ENCODE results near the gene PTGER2.

The PTGER2 gene

DNA sequence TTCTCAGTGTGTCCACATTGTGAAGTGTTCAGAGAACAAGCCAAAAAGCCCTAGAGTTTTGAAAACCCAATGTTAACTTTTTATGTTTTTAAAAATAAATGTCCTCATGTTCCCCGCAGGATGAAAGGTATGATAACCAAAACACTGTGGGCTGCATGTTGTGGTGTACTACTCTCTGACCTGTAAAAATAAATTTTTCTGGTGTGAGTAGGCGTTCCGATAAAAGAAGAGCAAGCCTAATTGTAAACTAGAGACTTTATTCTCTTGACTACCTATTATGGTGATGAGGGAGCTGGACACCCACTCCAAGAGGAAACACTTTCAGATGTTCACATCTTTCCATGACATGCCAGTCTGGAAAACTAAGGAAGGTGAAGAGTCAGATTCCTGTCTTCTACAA lies 18.2 kb downstream of the PTGER2 start:
- Histone ChIP-seq H2AFZ (ENCODE audit: low read depth, low read length) (no peak overlapping the region), H3K79me1 (replicated peaks; ENCODE audit: low read length, poor library complexity, severe bottlenecking) (peaks cover 4% of the 10 kb centered on the region), H2BK5ac (ENCODE audit: low read depth, low read length, poor library complexity, severe bottlenecking) (no peak overlapping the region), H4K91ac (ENCODE audit: low read length) (no peak overlapping the region), H2BK120ac (ENCODE audit: low read depth, low read length) (no peak overlapping the region), H4K8ac (ENCODE audit: low read length) (no peak overlapping the region), H3K23ac (ENCODE audit: low read length in 2 of 2) (no peak overlapping the region), H3K27ac (ENCODE audit: low read length, poor library complexity, severe bottlenecking) (no peak overlapping the region), H3K36me3 (ENCODE audit: control insufficient read depth in 1 of 2, insufficient read depth in 2 of 2, low read depth in 1 of 2, low read length in 2 of 2) (peaks cover 0 to 3% of the 10 kb centered on the region in 2 experiments), H3K14ac (ENCODE audit: low read length in 2 of 2) (no peak overlapping the region), H3K9me3 (ENCODE audit: control insufficient read depth, low read length) (no peaks in the 10 kb centered on the region), H3K9ac (ENCODE audit: low read length) (no peak overlapping the region), H2AK5ac (ENCODE audit: low read length, severe bottlenecking) (no peak overlapping the region), H3K18ac (ENCODE audit: low read depth in 1 of 2, low read length in 2 of 2) (no peak overlapping the region), H3K27me3 (ENCODE audit: control insufficient read depth in 1 of 2, insufficient read depth in 1 of 2, low read length in 2 of 2) (no peaks in the 10 kb centered on the region), H3K4me3 (ENCODE audit: insufficient read depth in 1 of 2, low read depth in 1 of 2, low read length in 2 of 2) (no peak overlapping the region), H3K4me1 (ENCODE audit: control insufficient read depth, insufficient read depth, low read depth, low read length) (peaks cover 6% of the 10 kb centered on the region), H2BK15ac (ENCODE audit: low read depth, poor library complexity, severe bottlenecking) (no peak overlapping the region), H3K4ac (ENCODE audit: low read depth in 1 of 2, low read length in 2 of 2) (no peak overlapping the region), H2BK12ac (ENCODE audit: low read length in 2 of 2) (no peak overlapping the region), H3K4me2 (ENCODE audit: low read length, poor library complexity, severe bottlenecking) (no peak overlapping the region)
- DNase-seq, result no peak
- 75% methylated on average over 2 of the region's 3 CpGs for WGBS

DNA sequence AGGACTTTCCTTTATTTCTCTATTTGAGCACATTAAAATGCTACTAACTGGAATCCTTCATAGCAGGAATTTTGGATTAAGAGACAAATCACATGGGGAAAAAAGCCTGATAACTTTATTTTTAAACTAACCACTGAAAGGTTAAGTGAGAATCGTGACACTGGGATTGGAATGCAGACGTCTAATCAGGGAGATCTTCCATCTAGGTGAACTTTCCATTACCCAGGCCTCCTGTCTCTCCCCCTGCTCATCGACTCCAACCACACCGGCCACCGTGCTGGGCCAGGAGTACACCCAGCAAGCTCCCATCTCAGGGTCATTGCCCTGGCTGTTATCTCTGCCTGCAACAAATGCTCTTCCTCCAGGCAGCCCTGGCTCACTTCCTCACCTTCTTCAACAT lies 19.0 kb downstream of the PTGER2 start:
- H2BK5ac ChIP-seq (ENCODE audit: low read depth, low read length, poor library complexity, severe bottlenecking), result no peak overlapping the region

GRCh38 chr14:52333823-52334657 lies 19.9 kb downstream of the PTGER2 start:
- Histone ChIP-seq H3K23ac (ENCODE audit: low read length in 2 of 2) (no peak overlapping the region), H3K18ac (ENCODE audit: low read depth in 1 of 2, low read length in 2 of 2) (no peak overlapping the region), H3K14ac (ENCODE audit: low read length in 2 of 2) (no peak overlapping the region), H3K9me3 (ENCODE audit: control insufficient read depth, low read length) (no peaks in the 10 kb centered on the region), H2AFZ (ENCODE audit: low read depth, low read length) (no peak overlapping the region), H3K79me1 (replicated peaks; ENCODE audit: low read length, poor library complexity, severe bottlenecking) (peaks cover 4% of the 10 kb centered on the region), H2BK120ac (ENCODE audit: low read depth, low read length) (no peak overlapping the region), H3K4me1 (ENCODE audit: control insufficient read depth, insufficient read depth, low read depth, low read length) (peaks cover 6% of the 10 kb centered on the region), H4K8ac (ENCODE audit: low read length) (no peak overlapping the region), H3K4me3 (ENCODE audit: insufficient read depth in 1 of 2, low read depth in 1 of 2, low read length in 2 of 2) (no peak overlapping the region), H3K27ac (ENCODE audit: low read length, poor library complexity, severe bottlenecking) (no peak overlapping the region), H3K27me3 (ENCODE audit: control insufficient read depth in 1 of 2, insufficient read depth in 1 of 2, low read length in 2 of 2) (no peaks in the 10 kb centered on the region), H3K4ac (ENCODE audit: low read depth in 1 of 2, low read length in 2 of 2) (no peak overlapping the region), H3K9ac (ENCODE audit: low read length) (no peak overlapping the region), H3K4me2 (ENCODE audit: low read length, poor library complexity, severe bottlenecking) (no peak overlapping the region), H2BK5ac (ENCODE audit: low read depth, low read length, poor library complexity, severe bottlenecking) (no peak overlapping the region), H3K36me3 (ENCODE audit: control insufficient read depth in 1 of 2, insufficient read depth in 2 of 2, low read depth in 1 of 2, low read length in 2 of 2) (peaks cover 0 to 3% of the 10 kb centered on the region in 2 experiments), H4K91ac (ENCODE audit: low read length) (no peak overlapping the region), H2AK5ac (ENCODE audit: low read length, severe bottlenecking) (no peak overlapping the region), H2BK15ac (ENCODE audit: low read depth, poor library complexity, severe bottlenecking) (no peak overlapping the region), H2BK12ac (ENCODE audit: low read length in 2 of 2) (peak overlapping the region in 1 of 2 experiments; percentile 38)
- no peak for DNase-seq
- WGBS, result 79% methylated on average over 8 of the region's 8 CpGs

More for the DNA sequence above, 19.0 kb downstream of the PTGER2 start:
- H3K9ac ChIP-seq (ENCODE audit: low read length), result no peak overlapping the region
- no peak overlapping the region for H3K23ac ChIP-seq (ENCODE audit: low read length in 2 of 2)
- no peak overlapping the region for H3K4me2 ChIP-seq (ENCODE audit: low read length, poor library complexity, severe bottlenecking)
- H2BK12ac ChIP-seq (ENCODE audit: low read length in 2 of 2), result peak overlapping the region in 1 of 2 experiments; percentile 38
- DNase-seq, result no peak
- no peak overlapping the region for H3K27ac ChIP-seq (ENCODE audit: low read length, poor library complexity, severe bottlenecking)
- H3K14ac ChIP-seq (ENCODE audit: low read length in 2 of 2), result no peak overlapping the region
- H3K4me1 ChIP-seq (ENCODE audit: control insufficient read depth, insufficient read depth, low read depth, low read length), result peaks cover 6% of the 10 kb centered on the region
- no peaks in the 10 kb centered on the region for H3K27me3 ChIP-seq (ENCODE audit: control insufficient read depth in 1 of 2, insufficient read depth in 1 of 2, low read length in 2 of 2)
- H3K9me3 ChIP-seq (ENCODE audit: control insufficient read depth, low read length), result no peaks in the 10 kb centered on the region
- no peak overlapping the region for H2AK5ac ChIP-seq (ENCODE audit: low read length, severe bottlenecking)
- peak overlapping the region in 1 of 2 experiments; percentile 40 for H3K18ac ChIP-seq (ENCODE audit: low read depth in 1 of 2, low read length in 2 of 2)
- H4K91ac ChIP-seq (ENCODE audit: low read length), result no peak overlapping the region
- H2BK120ac ChIP-seq (ENCODE audit: low read depth, low read length), result no peak overlapping the region
- H4K8ac ChIP-seq (ENCODE audit: low read length), result peak overlapping the region; percentile 55
- peaks cover 0 to 3% of the 10 kb centered on the region in 2 experiments for H3K36me3 ChIP-seq (ENCODE audit: control insufficient read depth in 1 of 2, insufficient read depth in 2 of 2, low read depth in 1 of 2, low read length in 2 of 2)
- no peak overlapping the region for H3K4me3 ChIP-seq (ENCODE audit: insufficient read depth in 1 of 2, low read depth in 1 of 2, low read length in 2 of 2)
- H2AFZ ChIP-seq (ENCODE audit: low read depth, low read length), result no peak overlapping the region
- H3K79me1 ChIP-seq (replicated peaks; ENCODE audit: low read length, poor library complexity, severe bottlenecking), result peaks cover 4% of the 10 kb centered on the region
- no peak overlapping the region for H2BK15ac ChIP-seq (ENCODE audit: low read depth, poor library complexity, severe bottlenecking)
- WGBS, result 85% methylated on average over 5 of the region's 5 CpGs
- H3K4ac ChIP-seq (ENCODE audit: low read depth in 1 of 2, low read length in 2 of 2), result no peak overlapping the region

GRCh38 chr14:52336241-52336640 lies 22.1 kb downstream of the PTGER2 start:
- no peak overlapping the region for H3K4me3 ChIP-seq (ENCODE audit: insufficient read depth in 1 of 2, low read depth in 1 of 2, low read length in 2 of 2)
- H3K9ac ChIP-seq (ENCODE audit: low read length), result no peak overlapping the region
- no peak overlapping the region for H4K91ac ChIP-seq (ENCODE audit: low read length)
- H3K36me3 ChIP-seq (ENCODE audit: control insufficient read depth in 1 of 2, insufficient read depth in 2 of 2, low read depth in 1 of 2, low read length in 2 of 2), result no peaks in the 10 kb centered on the region
- H3K4ac ChIP-seq (ENCODE audit: low read depth in 1 of 2, low read length in 2 of 2), result no peak overlapping the region
- 94% methylated on average over 1 of the region's 2 CpGs for WGBS
- no peaks in the 10 kb centered on the region for H3K9me3 ChIP-seq (ENCODE audit: control insufficient read depth, low read length)
- H3K18ac ChIP-seq (ENCODE audit: low read depth in 1 of 2, low read length in 2 of 2), result no peak overlapping the region
- no peak overlapping the region for H2AK5ac ChIP-seq (ENCODE audit: low read length, severe bottlenecking)
- H3K14ac ChIP-seq (ENCODE audit: low read length in 2 of 2), result no peak overlapping the region
- peaks cover 8% of the 10 kb centered on the region for H3K4me1 ChIP-seq (ENCODE audit: control insufficient read depth, insufficient read depth, low read depth, low read length)
- H2BK120ac ChIP-seq (ENCODE audit: low read depth, low read length), result no peak overlapping the region
- H3K23ac ChIP-seq (ENCODE audit: low read length in 2 of 2), result no peak overlapping the region
- no peak overlapping the region for H4K8ac ChIP-seq (ENCODE audit: low read length)
- no peak overlapping the region for H2BK5ac ChIP-seq (ENCODE audit: low read depth, low read length, poor library complexity, severe bottlenecking)
- H3K79me1 ChIP-seq (replicated peaks; ENCODE audit: low read length, poor library complexity, severe bottlenecking), result no peaks in the 10 kb centered on the region
- no peak overlapping the region for H3K4me2 ChIP-seq (ENCODE audit: low read length, poor library complexity, severe bottlenecking)
- no peak for DNase-seq
- H2BK15ac ChIP-seq (ENCODE audit: low read depth, poor library complexity, severe bottlenecking), result no peak overlapping the region
- no peak overlapping the region for H2BK12ac ChIP-seq (ENCODE audit: low read length in 2 of 2)
- no peak overlapping the region for H2AFZ ChIP-seq (ENCODE audit: low read depth, low read length)
- no peak overlapping the region for H3K27ac ChIP-seq (ENCODE audit: low read length, poor library complexity, severe bottlenecking)
- H3K27me3 ChIP-seq (ENCODE audit: control insufficient read depth in 1 of 2, insufficient read depth in 1 of 2, low read length in 2 of 2), result no peaks in the 10 kb centered on the region

Data from mesenchymal stem cell (in vitro differentiated cells and primary cell).